GM12878 (cell line): ENCODE results near the gene CSMD2. TPM values are rescaled to one million over a fixed set of nuclear protein-coding genes. Genes with fewer than 3 reads are reported as not detected.

Source experiments
- ATAC-seq: fragments of 200-7000 bp; cut with Tn5 transposase; 3 replicates; pipeline ENCODE4 v1.9.1; 2020; ENCODE audit warnings: mild to moderate bottlenecking, moderate library complexity
- BruUV-seq: library from RNA; stranded (reverse); fragments of 400-500 nt; replicated peaks from 2 replicates; lab custom pipeline; 2021; lab: Mats Ljungman, UMichigan
- CTCF ChIA-PET: fragments of 300-600 bp; sonication (Branson Sonifier 250); formaldehyde crosslinking; extraction: SDS; loops from one replicate; lab custom pipeline; 2021; ENCODE audit warnings: inconsistent platforms; lab: Yijun Ruan, JAX
- POLR2A ChIA-PET: fragments of 350-600 bp; formaldehyde crosslinking; extraction: SDS; loops from one replicate; lab custom pipeline; 2021; ENCODE audit warnings: inconsistent platforms; lab: Charles Lee
- RAD21 ChIA-PET: fragments of 300-600 bp; sonication (Branson Sonifier 250); formaldehyde crosslinking; loops from one replicate; lab custom pipeline; 2023; ENCODE audit warnings: antibody characterized with exemption; ENCODE audit not compliant: unreplicated experiment; lab: Charles Lee
- SMC1A ChIA-PET: fragments of 300-600 bp; sonication (Branson Sonifier 250); formaldehyde crosslinking; loops from one replicate; lab custom pipeline; 2023; ENCODE audit not compliant: unreplicated experiment, uncharacterized antibody; lab: Charles Lee
- DNase-seq: peaks from one replicate; pipeline ENCODE4 v3.0.0-alpha.2; 2011; ENCODE audit warnings: low read depth, low spot score
- FAIRE-seq: peaks from 3 replicates; lab custom pipeline; 2011; peaks lifted over from hg19 to GRCh38; lab: Jason Lieb, UNC
- H2AFZ ChIP-seq: 2 replicates; pipeline ENCODE4 v1.6.0; 2011; ENCODE audit warnings: low read depth, low read length, control low read depth; ENCODE audit not compliant: control insufficient read depth
- H3K27ac ChIP-seq: 2 replicates; pipeline ENCODE4 v1.5.1; 2011; ENCODE audit warnings: control low read depth; ENCODE audit not compliant: control insufficient read depth, insufficient read depth
- H3K27me3 ChIP-seq, 2 experiments: replicated peaks in 1 of 2; 2 replicates each; pipeline versions ENCODE4 v1.6.0 to v1.6.1; 2011; ENCODE audit warnings: low read length in 1 of 2; ENCODE audit not compliant: control insufficient read depth in 2 of 2, insufficient read depth in 2 of 2
- H3K36me3 ChIP-seq, 2 experiments: 2 replicates each; pipeline ENCODE4 v1.5.1; 2011; ENCODE audit warnings: low read length in 1 of 2; ENCODE audit not compliant: control insufficient read depth in 2 of 2, insufficient read depth in 2 of 2
- H3K4me1 ChIP-seq: 2 replicates; pipeline ENCODE4 v1.6.1; 2011; ENCODE audit warnings: mild to moderate bottlenecking, low read length, moderate library complexity, mixed read lengths; ENCODE audit not compliant: control insufficient read depth, insufficient read depth
- H3K4me2 ChIP-seq: 2 replicates; pipeline ENCODE4 v1.6.0; 2011; ENCODE audit warnings: control low read depth; ENCODE audit not compliant: control insufficient read depth, insufficient read depth
- H3K4me3 ChIP-seq: fragments of 200-600 bp; sonication (generic); 2 replicates; pipeline ENCODE4 v1.5.1; 2016
- H3K79me2 ChIP-seq: 2 replicates; pipeline ENCODE4 v1.6.0; 2011; ENCODE audit warnings: low read length; ENCODE audit not compliant: control insufficient read depth, insufficient read depth
- H3K9ac ChIP-seq: 2 replicates; pipeline ENCODE4 v1.8.0; 2011; ENCODE audit warnings: low read length, control low read depth, mixed read lengths; ENCODE audit not compliant: control insufficient read depth, insufficient read depth
- H3K9me3 ChIP-seq: replicated peaks from 3 replicates; pipeline ENCODE4 v1.5.1; 2011; ENCODE audit warnings: mild to moderate bottlenecking, low read length; ENCODE audit not compliant: control insufficient read depth, insufficient read depth
- H4K20me1 ChIP-seq: 2 replicates; pipeline ENCODE4 v1.6.0; 2011; ENCODE audit not compliant: control insufficient read depth, insufficient read depth
- CHD4 ChIP-seq: fragments of 200-600 bp; sonication (generic); IDR thresholded peaks from 2 replicates; pipeline ENCODE4 v1.6.1; 2016; ENCODE audit warnings: mild to moderate bottlenecking
- EP300 ChIP-seq, 2 experiments: fragments of 150-350 bp in 1 of 2; IDR thresholded peaks; 2 replicates each; pipeline ENCODE4 v1.6.1; 2011 to 2012; ENCODE audit warnings: low read depth in 2 of 2, low read length in 2 of 2, borderline replicate concordance in 1 of 2, improper control_type of control experiment in 1 of 2, inconsistent platforms in 1 of 2; ENCODE audit not compliant: control insufficient read depth in 1 of 2
- MEF2B ChIP-seq: fragments of 450-650 bp; IDR thresholded peaks from 2 replicates; pipeline ENCODE4 v1.6.1; 2018; ENCODE audit warnings: mild to moderate bottlenecking, moderate library complexity; ENCODE audit not compliant: partially characterized antibody, poor library complexity, severe bottlenecking
- MTA2 ChIP-seq: fragments of 450-650 bp; IDR thresholded peaks from 2 replicates; pipeline ENCODE4 v1.6.1; 2016; ENCODE audit warnings: low read depth, mild to moderate bottlenecking, moderate library complexity
- RAD51 ChIP-seq: fragments of 450-650 bp; IDR thresholded peaks from 2 replicates; pipeline ENCODE4 v1.6.1; 2016; ENCODE audit warnings: moderate library complexity, mild to moderate bottlenecking, inconsistent platforms
- SMAD5 ChIP-seq: IDR thresholded peaks from 2 replicates; pipeline ENCODE4 v1.6.1; 2016; ENCODE audit warnings: antibody characterized with exemption, low read depth
- SP1 ChIP-seq: IDR thresholded peaks from one replicate; pipeline ENCODE4 v1.6.1; 2011; ENCODE audit warnings: low read depth, low read length
- SPI1 ChIP-seq: IDR thresholded peaks from 2 replicates; pipeline ENCODE4 v1.6.1; 2011; ENCODE audit warnings: low read depth, mild to moderate bottlenecking, low read length, moderate library complexity, borderline replicate concordance; ENCODE audit not compliant: insufficient read depth
- SUPT20H ChIP-seq: IDR thresholded peaks from 2 replicates; pipeline ENCODE4 v1.6.1; 2011; ENCODE audit warnings: low read depth, mild to moderate bottlenecking, low read length, moderate library complexity, borderline replicate concordance; ENCODE audit not compliant: control insufficient read depth
- TBL1XR1 ChIP-seq: IDR thresholded peaks from 2 replicates; pipeline ENCODE4 v1.6.1; 2012; ENCODE audit warnings: low read depth, low read length, improper control_type of control experiment
- WGBS: methylation state at CpG from one replicate; pipeline ENCODE4 v1.1.6; 2016; ENCODE audit warnings: low lambda C conversion rate; ENCODE audit not compliant: insufficient replicate concordance, insufficient coverage; ENCODE audit errors: missing lambda C conversion rate; 5-methylcytosine and 5-hydroxymethylcytosine counted together
- in situ Hi-C: fragments of 300-500 bp; cut with MboI; formaldehyde crosslinking; loops from 9 replicates; pipeline ENCODE4 v1.14.3; 2018; ENCODE audit warnings: mixed read lengths
- intact Hi-C: fragments of 100-400 bp; cut with micrococcal nuclease; formaldehyde crosslinking; loops from one replicate; pipeline ENCODE4 v1.14.2; 2022; ENCODE audit not compliant: unreplicated experiment
- polyA plus RNA-seq, 11 experiments: library from polyadenylated mRNA; depleted of rRNA in 4 of 11; unstranded in 6 of 11; stranded (reverse) in 5 of 11; fragments of >200 nt; fragmentation: Nextera tagmentation in 4 of 11; fragmentation: Illumina TruSeq in 1 of 11; extraction: Ambion mirVana in 4 of 11; extraction: Trizol in 1 of 11; gene quantifications; 1 replicate in 1 of 11; 2 replicates in 10 of 11; pipeline versions ENCODE4 v1.2.1 to v1.2.3, GENCODE V29; 2011 to 2016; ENCODE audit warnings: inconsistent platforms in 2 of 11, missing spikeins in 2 of 11, low read depth in 1 of 11
- total RNA-seq, 4 experiments: library from RNA; depleted of rRNA in 3 of 4; stranded (reverse); fragments of >200 nt in 3 of 4; fragmentation: Illumina TruSeq in 1 of 4; extraction: Trizol in 1 of 4; gene quantifications; 2 replicates each; pipeline versions ENCODE4 v1.2.1 to v1.2.3, GENCODE V29; 2013 to 2021
- TF ChIP-seq, protein P1 (sequence below): fragments of 450-650 bp; IDR thresholded peaks from 2 replicates; pipeline ENCODE4 v1.6.1; 2017; ENCODE audit warnings: low read depth, mild to moderate bottlenecking, moderate library complexity
- TF ChIP-seq, protein P2 (sequence below): IDR thresholded peaks from 2 replicates; pipeline ENCODE4 v1.6.1; 2011; ENCODE audit warnings: low read depth, low read length, improper control_type of control experiment, borderline replicate concordance

The CSMD2 gene
- total and polyA plus RNA-seq, 10 of the 15 experiments (the other 5 are each of a cell fraction or from before 2014, with no cell fraction given), result under 0.01 TPM; not detected in 9

DNA sequence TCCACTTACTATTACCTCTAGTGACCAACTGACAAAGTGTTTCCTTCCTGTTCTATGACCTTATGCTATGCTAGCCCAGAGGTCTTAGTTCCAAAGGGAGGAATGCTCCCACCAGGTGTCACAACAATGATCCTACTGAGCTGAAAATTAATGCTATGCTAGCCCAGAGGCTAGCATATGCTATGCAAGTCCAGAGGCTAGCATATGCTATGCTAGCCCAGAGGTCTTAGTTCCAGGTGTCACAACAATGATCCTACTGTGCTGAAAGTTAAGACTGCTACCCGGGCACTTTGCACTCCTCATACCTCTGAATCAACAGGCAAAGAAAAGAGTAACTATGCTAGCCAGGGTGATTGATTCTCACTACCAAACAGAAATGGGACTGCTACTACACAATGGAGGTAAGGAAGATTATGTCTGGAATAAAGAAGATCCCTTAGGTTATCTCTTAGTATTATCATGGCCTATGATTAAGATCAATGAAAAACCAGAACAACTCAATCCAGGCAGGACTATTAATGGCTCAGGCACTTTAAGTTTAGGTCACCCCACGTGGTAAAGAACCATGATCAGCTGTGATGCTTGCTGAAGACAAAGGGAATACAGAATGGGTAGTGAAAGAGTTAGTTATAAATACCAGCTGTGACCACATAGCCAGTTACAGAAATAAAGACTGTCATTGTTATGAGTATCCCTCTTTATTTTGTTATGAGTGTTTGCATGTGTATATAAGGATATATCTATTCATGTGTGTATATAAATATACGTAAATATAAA is 114.1 kb downstream of the CSMD2 start:
- Histone ChIP-seq H3K9ac (no peak overlapping the region), H3K27me3 (no peaks in the 10 kb centered on the region), H3K4me2 (no peak overlapping the region), H3K4me3 (no peak overlapping the region), H4K20me1 (no peaks in the 10 kb centered on the region), H3K9me3 (no peaks in the 10 kb centered on the region), H3K27ac (no peak overlapping the region), H3K36me3 (no peaks in the 10 kb centered on the region), H3K79me2 (no peaks in the 10 kb centered on the region), H2AFZ (no peak overlapping the region), H3K4me1 (no peaks in the 10 kb centered on the region)
- CTCF ChIA-PET, result no interaction called here
- WGBS, result 0% methylated on average over 3 of the region's 3 CpGs
- in situ Hi-C loops (no loop called here), intact Hi-C loops (no loop called here)
- no TSS peak for BruUV-seq
- RAD21 ChIA-PET, result no interaction called here
- ATAC-seq (no peak), FAIRE-seq (no peak), DNase-seq (no peak)
- TF ChIP-seq EP300 (IDR thresholded peaks at IDR 0.05; ENCODE audit: borderline replicate concordance in 1 of 2, control insufficient read depth in 1 of 2, low read depth in 2 of 2, low read length in 2 of 2), result 0 out of 4 replicates have a peak, but pooled peaks of 1 of the 2 experiments have one; percentile 10
- peak; percentile 38; the same call in 1 of the 2 replicates for TF ChIP-seq RAD51
- peak; percentile 47 for TF ChIP-seq MEF2B
- no peak for TF ChIP-seq SUPT20H
- SMC1A ChIA-PET, result no interaction called here
- POLR2A ChIA-PET, result interaction anchor here (0.5 kb wide), 1 partner anchor 869 kb away, joined by 4 read pairs; no protein-coding TSS in a partner anchor

DNA sequence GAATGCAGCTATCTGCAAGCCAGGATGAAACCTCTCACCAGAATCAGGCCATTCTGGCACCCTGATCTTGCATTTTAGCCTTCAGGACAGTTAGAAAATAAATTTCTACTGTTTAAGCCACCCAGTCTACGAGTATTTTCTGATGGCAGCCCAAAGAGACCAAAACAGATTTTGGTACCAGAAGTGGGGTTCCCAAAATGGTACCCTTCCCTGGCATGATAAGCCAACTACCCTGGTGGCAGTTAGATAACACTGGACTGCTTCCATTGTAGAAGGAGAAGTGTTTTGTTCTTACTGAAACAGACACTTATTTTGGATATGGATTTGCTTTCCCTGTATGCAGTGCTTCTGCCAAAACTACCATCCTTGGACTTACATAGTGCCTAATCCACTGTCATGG is 115.0 kb downstream of the CSMD2 start:
- H3K79me2 ChIP-seq, result no peaks in the 10 kb centered on the region
- WGBS, result 0% methylated on average over 1 of the region's 1 CpG
- TF ChIP-seq TBL1XR1, result no peak
- no peak for TF ChIP-seq SP1
- TF ChIP-seq SMAD5, result no peak
- TF ChIP-seq MTA2, result no peak
- TF ChIP-seq, protein P1, sequence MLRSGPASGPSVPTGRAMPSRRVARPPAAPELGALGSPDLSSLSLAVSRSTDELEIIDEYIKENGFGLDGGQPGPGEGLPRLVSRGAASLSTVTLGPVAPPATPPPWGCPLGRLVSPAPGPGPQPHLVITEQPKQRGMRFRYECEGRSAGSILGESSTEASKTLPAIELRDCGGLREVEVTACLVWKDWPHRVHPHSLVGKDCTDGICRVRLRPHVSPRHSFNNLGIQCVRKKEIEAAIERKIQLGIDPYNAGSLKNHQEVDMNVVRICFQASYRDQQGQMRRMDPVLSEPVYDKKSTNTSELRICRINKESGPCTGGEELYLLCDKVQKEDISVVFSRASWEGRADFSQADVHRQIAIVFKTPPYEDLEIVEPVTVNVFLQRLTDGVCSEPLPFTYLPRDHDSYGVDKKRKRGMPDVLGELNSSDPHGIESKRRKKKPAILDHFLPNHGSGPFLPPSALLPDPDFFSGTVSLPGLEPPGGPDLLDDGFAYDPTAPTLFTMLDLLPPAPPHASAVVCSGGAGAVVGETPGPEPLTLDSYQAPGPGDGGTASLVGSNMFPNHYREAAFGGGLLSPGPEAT, result no peak
- TF ChIP-seq CHD4, result no peak
- TF ChIP-seq, protein P2, sequence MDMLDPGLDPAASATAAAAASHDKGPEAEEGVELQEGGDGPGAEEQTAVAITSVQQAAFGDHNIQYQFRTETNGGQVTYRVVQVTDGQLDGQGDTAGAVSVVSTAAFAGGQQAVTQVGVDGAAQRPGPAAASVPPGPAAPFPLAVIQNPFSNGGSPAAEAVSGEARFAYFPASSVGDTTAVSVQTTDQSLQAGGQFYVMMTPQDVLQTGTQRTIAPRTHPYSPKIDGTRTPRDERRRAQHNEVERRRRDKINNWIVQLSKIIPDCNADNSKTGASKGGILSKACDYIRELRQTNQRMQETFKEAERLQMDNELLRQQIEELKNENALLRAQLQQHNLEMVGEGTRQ, result no peak
- TF ChIP-seq SPI1, result no peak

More for the DNA sequence above, 115.0 kb downstream of the CSMD2 start:
- no peak for ATAC-seq
- Histone ChIP-seq H3K27ac (no peak overlapping the region), H3K9me3 (no peaks in the 10 kb centered on the region), H3K4me1 (no peaks in the 10 kb centered on the region), H2AFZ (no peak overlapping the region), H3K27me3 (no peaks in the 10 kb centered on the region), H3K36me3 (no peaks in the 10 kb centered on the region), H3K4me2 (no peak overlapping the region), H3K9ac (no peak overlapping the region), H4K20me1 (no peaks in the 10 kb centered on the region), H3K4me3 (no peak overlapping the region)
- ChIA-PET CTCF (no interaction called here), SMC1A (no interaction called here), POLR2A (no interaction called here), RAD21 (no interaction called here)
- in situ Hi-C loops (no loop called here), intact Hi-C loops (no loop called here)
- no peak for FAIRE-seq
- DNase-seq, result no peak
- no TSS peak for BruUV-seq
